Measurements from ENCODE around the gene SBK3. TPM values are rescaled to one million over a fixed set of nuclear protein-coding genes. Genes with fewer than 3 reads are reported as not detected.

The SBK3 gene
- total RNA-seq, 1 experiment from 2014 or later = 2.4 TPM

- TSS peak; percentile 74 for BruUV-seq (replicated peaks)
- intact Hi-C loops (cut with micrococcal nuclease; ENCODE audit: unreplicated experiment) = loop anchor here (1.0 to 2.0 kb wide), 5 partner anchors 24 to 64 kb away; partner anchors contain the start of genes ZNF784 and ZNF865
Observed at GRCh38 chr19:55581145-55581822, 35.9 kb upstream of the SBK3 start.

DNA sequence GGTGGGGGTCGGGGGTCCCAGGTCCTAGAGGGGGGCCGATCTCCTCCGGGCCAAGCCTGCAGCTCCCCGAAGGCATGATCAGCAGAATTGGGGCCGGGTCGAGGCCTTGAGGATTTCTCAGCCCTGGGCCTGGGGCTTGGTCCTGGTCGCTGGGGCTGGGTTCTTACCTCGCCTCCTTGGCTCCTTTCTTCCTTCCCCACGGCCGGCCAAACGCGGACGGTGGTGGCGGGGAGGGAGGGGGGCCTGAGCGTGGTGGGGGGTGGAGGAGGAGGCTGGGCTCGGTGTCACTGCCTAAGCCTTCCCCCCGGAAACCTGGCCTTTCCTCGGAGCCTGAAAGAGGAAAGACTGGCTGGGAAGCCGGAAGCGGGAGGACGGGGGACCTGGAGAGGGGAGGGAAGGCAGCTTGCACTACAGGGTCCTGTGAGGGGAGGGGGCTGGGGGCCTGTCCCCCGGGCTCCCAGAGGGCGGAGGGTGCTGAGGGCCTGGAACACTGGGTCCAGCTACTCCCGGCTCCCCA is 35.3 kb upstream of the SBK3 start, which contains the start of gene ZNF579:
TSS of gene ZNF579 (minus strand) at position 221 of the 517 bp plus-strand sequence. CDS start 1,209 bp downstream, outside the sequence.
- Mint-ChIP-seq H3K9me3 (ENCODE audit: unreplicated experiment) (no peaks in the 10 kb centered on the region), H3K27me3 (ENCODE audit: insufficient read depth, unreplicated experiment) (no peaks in the 10 kb centered on the region), H3K4me3 (ENCODE audit: unreplicated experiment) (peak within 1 kb of the TSS; percentile 85), H3K27ac (ENCODE audit: unreplicated experiment) (peak within 1 kb of the TSS; percentile 46), H3K36me3 (ENCODE audit: insufficient read depth, unreplicated experiment) (peaks cover 42% of the 10 kb centered on the region), H3K4me1 (ENCODE audit: low read depth, unreplicated experiment) (peaks cover 27% of the 10 kb centered on the region)
- BruUV-seq (replicated peaks) = no TSS peak
- H3K36me3 ChIP-seq (ENCODE audit: control insufficient read depth, insufficient read depth, low read length) = no peaks in the 10 kb centered on the region; the same call in 1 of the 2 replicates
- H3K4me3 ChIP-seq (ENCODE audit: low read depth, low read length) = peak within 1 kb of the TSS; percentile 68
- H3K27me3 ChIP-seq (replicated peaks; ENCODE audit: control insufficient read depth, insufficient read depth, low read length) = no peaks in the 10 kb centered on the region
- peaks cover 19% of the 10 kb centered on the region for H3K4me1 ChIP-seq
- no peaks in the 10 kb centered on the region for H3K9me3 ChIP-seq
- intact Hi-C loops (cut with micrococcal nuclease; ENCODE audit: unreplicated experiment) = loop anchor here (1.0 to 2.0 kb wide), 5 partner anchors 25 to 64 kb away; partner anchors contain the start of genes ZNF784 and ZNF865
- no peak for TF ChIP-seq CTCF (IDR thresholded peaks at IDR 0.05; ENCODE audit: insufficient read depth in 1 of 2, low read depth in 1 of 2, low read length in 1 of 2, severe bottlenecking in 1 of 2, unreplicated experiment in 1 of 2)
- CTCF ChIA-PET = interaction anchor here (0.6 to 3.1 kb wide), 8 partner anchors 8 to 440 kb away, joined by 3 to 16 read pairs (median 6); partner anchors contain the start of genes FIZ1, ZNF524 and ZNF865
- POLR2A ChIA-PET = interaction anchor here (1.0 to 2.0 kb wide), 3 partner anchors 18 to 44 kb away, joined by 3 to 27 read pairs (median 6); partner anchors contain the start of genes FIZ1 and ZNF784
- DNase-seq = peak; percentile 93

More at GRCh38 chr19:55581145-55581822, 35.9 kb upstream of the SBK3 start:
- no peaks in the 10 kb centered on the region for H3K9me3 ChIP-seq
- Mint-ChIP-seq H3K9me3 (ENCODE audit: unreplicated experiment) (no peaks in the 10 kb centered on the region), H3K4me1 (ENCODE audit: low read depth, unreplicated experiment) (peaks cover 27% of the 10 kb centered on the region), H3K27me3 (ENCODE audit: insufficient read depth, unreplicated experiment) (no peaks in the 10 kb centered on the region), H3K27ac (ENCODE audit: unreplicated experiment) (peak overlapping the region; percentile 46), H3K4me3 (ENCODE audit: unreplicated experiment) (peak overlapping the region; percentile 85), H3K36me3 (ENCODE audit: insufficient read depth, unreplicated experiment) (peaks cover 36% of the 10 kb centered on the region)
- CTCF ChIA-PET = interaction anchor here (0.6 to 3.1 kb wide), 12 partner anchors 8 to 440 kb away, joined by 3 to 16 read pairs (median 6); partner anchors contain the start of genes FIZ1, NAT14, ZNF524 and ZNF865
- no peak for TF ChIP-seq CTCF (IDR thresholded peaks at IDR 0.05; ENCODE audit: insufficient read depth in 1 of 2, low read depth in 1 of 2, low read length in 1 of 2, severe bottlenecking in 1 of 2, unreplicated experiment in 1 of 2)
- peak; percentile 66 to 73 for DNase-seq
- no peaks in the 10 kb centered on the region; the same call in 1 of the 2 replicates for H3K36me3 ChIP-seq (ENCODE audit: control insufficient read depth, insufficient read depth, low read length)
- H3K27me3 ChIP-seq (replicated peaks; ENCODE audit: control insufficient read depth, insufficient read depth, low read length) = no peaks in the 10 kb centered on the region
- POLR2A ChIA-PET = interaction anchor here (0.8 to 2.0 kb wide), 6 partner anchors 18 to 242 kb away, joined by 3 to 27 read pairs (median 7); partner anchors contain the start of genes FIZ1, KMT5C, U2AF2 and ZNF784
- peaks cover 19% of the 10 kb centered on the region for H3K4me1 ChIP-seq
- H3K4me3 ChIP-seq (ENCODE audit: low read depth, low read length) = peak overlapping the region; percentile 68

Data from Caco-2 (cell line).